Measurements from ENCODE around the gene ZP1. TPM values are rescaled to one million over a fixed set of nuclear protein-coding genes. Genes with fewer than 3 reads are reported as not detected.

The ZP1 gene
- total RNA-seq, 1 donor from 2014 or later, result not detected

DNA sequence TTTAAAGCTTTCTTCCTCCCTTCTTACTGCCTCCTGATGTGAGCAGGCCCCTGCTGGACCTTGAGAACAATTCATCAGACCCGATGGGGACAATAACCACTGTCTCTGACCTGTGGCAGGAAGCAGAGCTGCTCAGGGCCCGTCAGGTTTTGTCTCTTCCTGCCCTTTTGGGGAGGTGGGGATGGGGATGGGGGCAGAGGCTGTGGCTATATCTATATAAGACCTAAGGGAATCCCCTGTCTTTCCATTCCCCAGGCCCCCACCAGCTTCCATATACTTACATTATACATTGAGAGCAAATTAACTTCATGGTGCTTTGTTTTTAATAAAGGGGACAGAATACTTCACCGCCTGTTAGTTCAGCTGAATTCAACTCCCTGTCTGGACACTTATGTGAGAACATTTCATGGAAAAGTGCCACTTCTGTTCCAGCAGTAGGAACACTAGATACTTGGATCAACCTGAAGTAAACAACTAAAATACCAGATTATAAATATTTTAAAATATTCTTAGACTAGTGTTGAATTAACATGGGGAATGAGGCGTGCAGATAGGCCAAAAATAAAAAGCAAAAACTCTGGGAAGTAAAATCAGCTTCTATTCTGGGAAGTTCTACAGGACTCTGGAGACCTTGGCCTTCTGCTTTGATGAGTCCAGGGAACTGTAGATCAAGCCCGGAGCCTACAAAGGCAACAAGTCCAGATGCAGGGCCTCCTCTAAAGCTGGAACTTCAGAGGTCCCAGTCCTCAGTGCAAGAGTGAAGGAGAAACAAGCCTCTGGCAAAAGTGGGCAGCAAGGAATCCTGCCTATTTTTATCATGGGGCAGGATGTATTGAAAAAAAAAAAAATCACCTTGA, 11.1 kb downstream of the ZP1 start:
- peak; percentile 3 for DNase-seq
- intact Hi-C loops (cut with DNase I), result no loop called here
- no peaks in the 10 kb centered on the region for H3K27me3 ChIP-seq
- no peak for ATAC-seq
- TF ChIP-seq, protein P1, sequence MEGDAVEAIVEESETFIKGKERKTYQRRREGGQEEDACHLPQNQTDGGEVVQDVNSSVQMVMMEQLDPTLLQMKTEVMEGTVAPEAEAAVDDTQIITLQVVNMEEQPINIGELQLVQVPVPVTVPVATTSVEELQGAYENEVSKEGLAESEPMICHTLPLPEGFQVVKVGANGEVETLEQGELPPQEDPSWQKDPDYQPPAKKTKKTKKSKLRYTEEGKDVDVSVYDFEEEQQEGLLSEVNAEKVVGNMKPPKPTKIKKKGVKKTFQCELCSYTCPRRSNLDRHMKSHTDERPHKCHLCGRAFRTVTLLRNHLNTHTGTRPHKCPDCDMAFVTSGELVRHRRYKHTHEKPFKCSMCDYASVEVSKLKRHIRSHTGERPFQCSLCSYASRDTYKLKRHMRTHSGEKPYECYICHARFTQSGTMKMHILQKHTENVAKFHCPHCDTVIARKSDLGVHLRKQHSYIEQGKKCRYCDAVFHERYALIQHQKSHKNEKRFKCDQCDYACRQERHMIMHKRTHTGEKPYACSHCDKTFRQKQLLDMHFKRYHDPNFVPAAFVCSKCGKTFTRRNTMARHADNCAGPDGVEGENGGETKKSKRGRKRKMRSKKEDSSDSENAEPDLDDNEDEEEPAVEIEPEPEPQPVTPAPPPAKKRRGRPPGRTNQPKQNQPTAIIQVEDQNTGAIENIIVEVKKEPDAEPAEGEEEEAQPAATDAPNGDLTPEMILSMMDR (IDR thresholded peaks at IDR 0.05), result no peak
- H3K4me3 ChIP-seq, result no peak overlapping the region
- no peaks in the 10 kb centered on the region for H3K36me3 ChIP-seq
- H3K27ac ChIP-seq, result peak overlapping the region; percentile 31
- H3K4me1 ChIP-seq, result no peaks in the 10 kb centered on the region
- no peaks in the 10 kb centered on the region for H3K9me3 ChIP-seq

DNA sequence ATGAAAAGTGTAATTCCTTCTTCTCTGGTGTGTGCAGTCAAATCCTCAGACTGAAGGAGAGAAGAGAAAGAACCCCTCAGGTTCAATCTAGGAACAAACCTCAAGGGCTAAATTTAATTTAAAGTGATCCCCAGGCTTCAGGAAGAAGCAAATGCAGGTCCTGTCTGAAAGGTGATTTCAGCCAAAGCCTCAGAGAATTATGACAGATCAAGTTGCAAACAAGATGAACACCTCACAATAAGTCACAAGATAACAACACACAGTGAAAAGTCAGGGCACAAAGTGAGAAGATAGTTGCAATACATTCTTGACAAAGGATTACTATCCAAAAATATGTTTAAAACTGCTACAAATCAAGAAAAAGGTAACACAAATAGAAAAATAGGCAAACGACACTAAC, 11.8 kb downstream of the ZP1 start:
- no peak for ATAC-seq
- Histone ChIP-seq H3K27ac (no peak overlapping the region), H3K4me1 (no peaks in the 10 kb centered on the region), H3K4me3 (no peak overlapping the region), H3K27me3 (no peaks in the 10 kb centered on the region), H3K9me3 (no peaks in the 10 kb centered on the region), H3K36me3 (no peaks in the 10 kb centered on the region)
- DNase-seq, result no peak
- TF ChIP-seq, protein P1 (IDR thresholded peaks at IDR 0.05), result no peak
- intact Hi-C loops (cut with DNase I), result no loop called here

DNA sequence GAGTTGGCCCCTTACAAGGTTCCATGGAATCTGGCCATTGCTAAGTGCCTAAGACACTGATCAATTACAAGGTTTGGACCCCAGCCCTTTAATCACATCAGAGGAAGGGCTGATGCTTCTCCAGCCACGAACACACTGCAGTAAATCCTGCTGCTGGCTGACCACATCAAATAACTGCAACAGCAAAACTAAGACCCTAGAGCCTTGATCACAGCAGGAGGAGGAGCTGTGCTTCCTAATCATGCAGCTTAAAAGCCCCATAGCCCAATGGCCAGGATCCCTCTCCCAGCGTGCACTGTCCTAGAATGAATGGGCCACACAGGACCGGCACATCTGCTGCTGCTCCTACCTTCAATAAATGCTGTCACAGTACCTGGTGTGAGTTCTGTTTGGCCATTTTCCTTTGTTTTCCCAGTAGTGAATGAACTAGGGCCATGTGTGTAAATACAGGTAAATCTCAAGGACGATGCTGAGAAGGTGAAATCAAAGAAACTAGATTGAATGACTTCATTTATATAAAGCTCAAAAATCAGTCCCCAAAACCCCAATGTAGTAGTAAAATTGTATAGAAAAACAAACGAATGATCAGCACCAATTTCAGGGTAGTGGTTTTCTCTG, 12.7 kb downstream of the ZP1 start:
- Histone ChIP-seq H3K4me1 (no peaks in the 10 kb centered on the region), H3K9me3 (no peaks in the 10 kb centered on the region), H3K36me3 (no peaks in the 10 kb centered on the region), H3K27ac (no peak overlapping the region), H3K4me3 (no peak overlapping the region), H3K27me3 (no peaks in the 10 kb centered on the region)
- DNase-seq, result no peak
- TF ChIP-seq, protein P1 (IDR thresholded peaks at IDR 0.05), result no peak
- ATAC-seq, result no peak
- intact Hi-C loops (cut with DNase I), result no loop called here

DNA sequence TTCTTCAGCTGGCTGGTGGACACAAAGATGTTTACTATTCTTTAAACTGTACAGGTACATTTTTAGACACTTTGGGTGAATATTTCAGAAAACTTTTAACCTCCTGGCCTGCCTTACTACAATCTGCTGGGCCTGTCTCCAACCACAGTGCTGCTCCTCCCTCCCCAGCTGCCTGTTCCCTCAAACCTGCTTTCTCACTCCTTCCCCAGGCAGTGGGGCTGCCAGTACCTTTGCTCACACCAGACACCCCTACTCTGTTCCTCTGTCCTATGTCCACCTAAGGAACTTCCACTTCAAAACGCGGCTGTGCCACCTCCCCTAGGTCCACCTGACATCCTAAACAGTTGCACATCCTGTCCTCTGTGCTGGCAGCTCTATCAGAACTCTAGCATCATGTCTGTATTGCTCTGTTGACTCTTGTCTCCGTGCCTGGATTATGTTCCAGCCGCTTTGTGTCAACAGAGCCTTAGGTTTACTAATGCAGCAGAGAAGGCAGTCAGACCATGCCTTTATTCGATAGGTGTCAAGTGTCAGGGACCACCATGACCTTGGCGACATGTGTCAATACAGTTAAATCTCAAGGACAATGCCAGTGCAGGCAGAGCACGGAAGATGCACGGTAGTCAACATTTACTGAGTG, 13.4 kb downstream of the ZP1 start:
- TF ChIP-seq, protein P1 (IDR thresholded peaks at IDR 0.05), result no peak
- no peak for ATAC-seq
- H3K27me3 ChIP-seq, result no peaks in the 10 kb centered on the region
- intact Hi-C loops (cut with DNase I), result no loop called here
- no peak for DNase-seq
- no peak overlapping the region for H3K4me3 ChIP-seq
- H3K27ac ChIP-seq, result no peak overlapping the region
- H3K9me3 ChIP-seq, result no peaks in the 10 kb centered on the region
- H3K4me1 ChIP-seq, result no peaks in the 10 kb centered on the region
- H3K36me3 ChIP-seq, result no peaks in the 10 kb centered on the region

DNA sequence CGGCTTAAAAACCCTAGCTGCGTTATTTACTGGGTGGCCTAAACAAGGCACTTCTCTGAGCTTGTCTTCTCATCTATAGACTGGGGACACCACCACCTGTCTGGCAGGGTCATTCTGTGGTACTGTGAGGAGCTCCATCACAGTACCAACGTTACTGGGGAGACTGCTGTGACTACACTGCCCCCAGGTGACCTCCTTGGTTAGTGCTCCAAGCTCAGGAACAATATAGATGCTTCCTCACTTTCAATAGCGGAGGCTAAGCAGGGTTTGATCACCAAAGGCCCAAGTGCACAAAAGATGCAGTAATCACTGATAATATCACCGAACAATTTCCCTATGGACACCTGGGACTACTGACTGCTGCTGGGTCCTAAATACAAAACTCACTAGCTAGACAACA, 20.2 kb downstream of the ZP1 start:
- TF ChIP-seq, protein P1 (IDR thresholded peaks at IDR 0.05), result peak; percentile 44
- Histone ChIP-seq H3K27ac (no peak overlapping the region), H3K9me3 (no peaks in the 10 kb centered on the region), H3K27me3 (no peaks in the 10 kb centered on the region), H3K4me1 (peaks cover 6% of the 10 kb centered on the region), H3K36me3 (peaks cover 6% of the 10 kb centered on the region), H3K4me3 (no peak overlapping the region)
- intact Hi-C loops (cut with DNase I), result no loop called here
- no peak for DNase-seq
- ATAC-seq, result peak; percentile 88
